Vagina (tissue), 2 donors: ENCODE measurements around the gene OLFM1.

Experiments
- POLR2AphosphoS5 ChIP-seq, 2 donors: sonication (generic); formaldehyde crosslinking; IDR thresholded peaks; one replicate each; pipeline ENCODE4 v1.9.0; 2017; ENCODE audit warnings: antibody characterized with exemption in 2 of 2, mild to moderate bottlenecking in 2 of 2, low read depth in 1 of 2; ENCODE audit not compliant: insufficient read depth in 1 of 2
- TF ChIP-seq, protein P1 (sequence below), 3 experiments: fragments of 450-650 bp in 2 of 3; fragments of 200-600 bp in 1 of 3; sonication (generic) in 1 of 3; IDR thresholded peaks; one replicate each; pipeline ENCODE4 v1.5.1; 2017 to 2019; ENCODE audit warnings: antibody characterized with exemption in 3 of 3, mild to moderate bottlenecking in 2 of 3, moderate library complexity in 2 of 3

DNA sequence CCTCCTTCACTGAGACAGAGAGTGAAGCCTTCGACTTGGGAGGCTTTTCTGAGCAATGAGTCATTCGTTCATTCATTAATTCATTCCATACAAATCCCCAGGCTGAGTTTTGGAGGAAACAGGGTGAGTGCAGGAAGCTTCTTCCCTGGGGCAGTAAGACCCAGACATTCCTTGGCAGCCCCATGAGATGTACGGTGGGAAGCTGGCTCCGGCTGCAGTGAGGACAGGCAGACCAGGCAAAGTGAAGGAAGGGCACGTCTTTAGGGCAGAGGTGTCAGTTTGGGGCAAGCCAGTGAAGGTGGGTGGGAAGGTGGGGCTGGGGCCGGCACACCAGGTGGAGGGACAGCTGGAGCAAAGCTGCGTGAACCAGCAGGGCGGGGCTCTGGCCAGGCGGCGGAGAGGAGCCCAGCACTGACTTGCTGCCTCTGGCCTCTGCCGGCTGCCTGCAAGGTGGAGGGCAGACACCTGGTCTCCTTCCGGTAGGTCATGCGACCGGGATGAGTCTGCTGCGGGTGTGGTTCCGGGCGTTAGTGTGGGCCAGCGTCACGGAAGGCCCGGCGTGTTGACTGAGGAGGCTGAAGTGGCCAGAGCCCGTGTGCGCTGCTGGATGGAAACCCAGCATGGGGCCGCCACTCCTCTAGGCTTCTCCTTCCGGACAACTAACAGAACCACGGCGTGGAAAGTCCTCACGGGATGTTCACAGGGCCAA lies 16.6 kb downstream of the OLFM1 start:
- no peak for TF ChIP-seq POLR2AphosphoS5 (IDR thresholded peaks at IDR 0.05; ENCODE audit: insufficient read depth in 1 of 2, low read depth in 1 of 2)
- TF ChIP-seq, protein P1, sequence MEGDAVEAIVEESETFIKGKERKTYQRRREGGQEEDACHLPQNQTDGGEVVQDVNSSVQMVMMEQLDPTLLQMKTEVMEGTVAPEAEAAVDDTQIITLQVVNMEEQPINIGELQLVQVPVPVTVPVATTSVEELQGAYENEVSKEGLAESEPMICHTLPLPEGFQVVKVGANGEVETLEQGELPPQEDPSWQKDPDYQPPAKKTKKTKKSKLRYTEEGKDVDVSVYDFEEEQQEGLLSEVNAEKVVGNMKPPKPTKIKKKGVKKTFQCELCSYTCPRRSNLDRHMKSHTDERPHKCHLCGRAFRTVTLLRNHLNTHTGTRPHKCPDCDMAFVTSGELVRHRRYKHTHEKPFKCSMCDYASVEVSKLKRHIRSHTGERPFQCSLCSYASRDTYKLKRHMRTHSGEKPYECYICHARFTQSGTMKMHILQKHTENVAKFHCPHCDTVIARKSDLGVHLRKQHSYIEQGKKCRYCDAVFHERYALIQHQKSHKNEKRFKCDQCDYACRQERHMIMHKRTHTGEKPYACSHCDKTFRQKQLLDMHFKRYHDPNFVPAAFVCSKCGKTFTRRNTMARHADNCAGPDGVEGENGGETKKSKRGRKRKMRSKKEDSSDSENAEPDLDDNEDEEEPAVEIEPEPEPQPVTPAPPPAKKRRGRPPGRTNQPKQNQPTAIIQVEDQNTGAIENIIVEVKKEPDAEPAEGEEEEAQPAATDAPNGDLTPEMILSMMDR (IDR thresholded peaks at IDR 0.05), result no peak
